Kidney (tissue), 14 donors: Measurements from ENCODE around the gene CABLES2. TPM values are rescaled to one million over a fixed set of nuclear protein-coding genes. Genes with fewer than 3 reads are reported as not detected.

Experiments
- DNase-seq, 5 donors: peaks; one replicate each; pipeline ENCODE4 v3.0.0-alpha.2; 2013 to 2020
- FAIRE-seq: peaks from 2 replicates; lab custom pipeline; 2012; peaks lifted over from hg19 to GRCh38; lab: Jason Lieb, UNC
- H3K27ac ChIP-seq, 2 donors: one replicate each; pipeline ENCODE4 v1.7.0; 2013; ENCODE audit warnings: low read depth in 2 of 2, low read length in 2 of 2, inconsistent platforms in 1 of 2
- H3K27me3 ChIP-seq: one replicate; pipeline ENCODE4 v1.7.1; 2013; ENCODE audit warnings: low read length, inconsistent platforms; ENCODE audit not compliant: control insufficient read depth, insufficient read depth
- H3K36me3 ChIP-seq, 3 donors: one replicate each; pipeline versions ENCODE4 v1.7.0 to v1.7.1; 2013; ENCODE audit warnings: low read length in 3 of 3, control low read depth in 1 of 3, inconsistent platforms in 1 of 3; ENCODE audit not compliant: insufficient read depth in 3 of 3, control insufficient read depth in 2 of 3
- H3K4me1 ChIP-seq, 3 donors: one replicate each; pipeline versions ENCODE4 v1.7.0 to v1.7.1; 2013; ENCODE audit warnings: low read length in 3 of 3, inconsistent platforms in 1 of 3, low read depth in 1 of 3; ENCODE audit not compliant: control insufficient read depth in 2 of 3, insufficient read depth in 2 of 3
- H3K4me3 ChIP-seq, 3 donors: one replicate each; pipeline versions ENCODE4 v1.7.0 to v1.8.1; 2013; ENCODE audit warnings: low read length in 3 of 3, control low read depth in 1 of 3, inconsistent platforms in 1 of 3
- H3K9ac ChIP-seq, 3 donors: one replicate each; pipeline versions ENCODE4 v1.7.0 to v1.7.1; 2013; ENCODE audit warnings: low read length in 3 of 3, control low read depth in 1 of 3, inconsistent platforms in 1 of 3
- H3K9me3 ChIP-seq, 3 donors: one replicate each; pipeline versions ENCODE4 v1.7.0 to v1.7.1; 2013; ENCODE audit warnings: low read length in 3 of 3, control low read depth in 1 of 3, inconsistent platforms in 1 of 3; ENCODE audit not compliant: control insufficient read depth in 2 of 3, insufficient read depth in 1 of 3
- intact Hi-C: fragments of 100-400 bp; cut with DNase I; formaldehyde crosslinking; loops from one replicate; pipeline ENCODE4 v1.11.1; 2022
- polyA plus RNA-seq: library from polyadenylated mRNA; stranded (reverse); fragments of 350-450 nt; fragmentation: Illumina TruSeq; extraction: RNeasy Lipid Tissue Mini Kit (QIAGEN cat#74804); gene quantifications from one replicate; pipeline ENCODE4 v1.2.3, GENCODE V29; 2014; ENCODE audit warnings: low read depth, low replicate concordance; ENCODE audit not compliant: insufficient read depth
- total RNA-seq: library from RNA; stranded (reverse); fragmentation: NEBNext Ultra II Directional; extraction: Animal tissue kit (Norgen Biotek cat#: 25700); gene quantifications from one replicate; pipeline ENCODE4 v1.2.1, GENCODE V29; 2021
- TF ChIP-seq, protein P1 (sequence below): IDR thresholded peaks from 3 replicates; pipeline ENCODE4 v1.5.1; 2012; ENCODE audit warnings: mild to moderate bottlenecking, moderate library complexity, borderline replicate concordance; ENCODE audit not compliant: insufficient read depth; ENCODE audit errors: extremely low read depth
- donor health status: control.
- donor health status: control.
- donor health status: control.
- donor health status: control.
- donor health status: control.
- donor health status: DM: yes; HTN: yes; CAD: no.
- donor health status: Normal renal cell carcinoma (clear cell type).

CABLES2 gene
- total and polyA plus RNA-seq, 2 donors from 2014 or later = 2.0 to 4.5 TPM

DNA sequence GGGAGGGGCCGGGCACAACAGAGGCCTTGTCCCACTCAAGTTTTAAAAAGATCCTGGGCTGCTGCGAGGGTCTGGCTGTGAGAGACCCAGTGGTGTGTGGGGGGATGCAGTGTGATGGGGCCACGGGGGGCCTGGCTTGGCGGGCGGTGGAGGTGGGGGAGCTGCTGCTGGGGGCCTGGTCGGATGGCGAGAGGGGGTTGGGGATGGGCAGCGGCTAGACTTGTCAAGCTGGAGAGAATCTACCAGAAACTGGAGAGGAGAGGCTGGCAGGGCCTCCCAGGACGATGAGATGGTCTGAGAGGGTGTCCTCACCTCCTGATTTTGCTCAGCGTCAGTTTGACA is 15.0 kb downstream of the CABLES2 start:
- H3K4me3 ChIP-seq = no peak overlapping the region
- no peaks in the 10 kb centered on the region for H3K27me3 ChIP-seq
- TF ChIP-seq, protein P1, sequence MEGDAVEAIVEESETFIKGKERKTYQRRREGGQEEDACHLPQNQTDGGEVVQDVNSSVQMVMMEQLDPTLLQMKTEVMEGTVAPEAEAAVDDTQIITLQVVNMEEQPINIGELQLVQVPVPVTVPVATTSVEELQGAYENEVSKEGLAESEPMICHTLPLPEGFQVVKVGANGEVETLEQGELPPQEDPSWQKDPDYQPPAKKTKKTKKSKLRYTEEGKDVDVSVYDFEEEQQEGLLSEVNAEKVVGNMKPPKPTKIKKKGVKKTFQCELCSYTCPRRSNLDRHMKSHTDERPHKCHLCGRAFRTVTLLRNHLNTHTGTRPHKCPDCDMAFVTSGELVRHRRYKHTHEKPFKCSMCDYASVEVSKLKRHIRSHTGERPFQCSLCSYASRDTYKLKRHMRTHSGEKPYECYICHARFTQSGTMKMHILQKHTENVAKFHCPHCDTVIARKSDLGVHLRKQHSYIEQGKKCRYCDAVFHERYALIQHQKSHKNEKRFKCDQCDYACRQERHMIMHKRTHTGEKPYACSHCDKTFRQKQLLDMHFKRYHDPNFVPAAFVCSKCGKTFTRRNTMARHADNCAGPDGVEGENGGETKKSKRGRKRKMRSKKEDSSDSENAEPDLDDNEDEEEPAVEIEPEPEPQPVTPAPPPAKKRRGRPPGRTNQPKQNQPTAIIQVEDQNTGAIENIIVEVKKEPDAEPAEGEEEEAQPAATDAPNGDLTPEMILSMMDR = no peak
- no peak overlapping the region for H3K27ac ChIP-seq
- peaks cover 0 to 13% (median 8%) of the 10 kb centered on the region in 3 donors for H3K4me1 ChIP-seq
- DNase-seq = no peak
- no peak for FAIRE-seq
- H3K9me3 ChIP-seq = no peaks in the 10 kb centered on the region
- no peak overlapping the region for H3K9ac ChIP-seq
- intact Hi-C loops = no loop called here
- peaks cover 3 to 12% (median 5%) of the 10 kb centered on the region in 3 donors for H3K36me3 ChIP-seq

DNA sequence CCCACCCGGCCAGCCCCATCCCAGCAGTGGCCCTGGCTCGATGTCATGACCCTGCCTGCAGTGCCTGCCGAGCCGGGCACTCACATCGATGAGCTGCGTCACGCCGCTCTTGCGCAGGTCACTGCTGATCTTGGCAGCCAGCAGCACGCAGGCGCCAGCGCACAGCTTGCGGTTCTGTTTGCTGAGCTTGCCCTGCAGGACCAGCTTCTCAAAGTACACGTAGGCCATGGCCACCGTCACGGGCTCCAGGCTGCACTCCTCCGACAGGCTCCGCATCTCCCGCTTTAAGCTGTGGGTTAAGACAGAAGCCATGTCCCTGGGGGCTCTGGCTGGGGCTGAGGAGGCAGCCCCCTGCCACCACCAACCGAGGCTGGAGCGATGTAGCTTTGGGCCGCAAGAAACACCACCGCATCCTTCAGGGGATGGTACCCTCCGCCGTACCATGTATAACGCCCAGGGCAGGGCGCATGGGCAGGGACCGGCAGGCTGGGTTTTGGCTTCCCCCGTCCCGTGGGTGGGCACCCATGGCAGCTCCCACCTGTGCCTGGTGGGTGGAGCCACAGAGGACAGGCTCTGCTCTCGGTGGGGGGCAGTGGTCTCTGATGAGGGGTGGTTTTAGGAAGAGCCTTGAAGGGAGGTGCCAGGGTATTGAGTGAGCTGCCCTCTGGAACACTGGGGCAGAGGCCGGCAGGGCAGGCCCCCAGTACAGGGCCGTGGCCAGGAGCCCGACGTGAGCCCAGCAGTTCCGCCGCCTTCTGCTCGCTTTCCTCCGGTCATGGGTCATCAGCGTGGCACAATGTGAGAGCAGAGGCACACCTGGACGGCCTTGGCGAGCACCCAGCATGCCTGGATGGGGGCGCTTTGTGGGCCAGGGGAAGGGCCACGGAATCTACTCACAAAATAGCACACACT is 15.7 kb downstream of the CABLES2 start:
- intact Hi-C loops = no loop called here
- no peaks in the 10 kb centered on the region for H3K9me3 ChIP-seq
- H3K27ac ChIP-seq = no peak overlapping the region
- H3K4me1 ChIP-seq = peaks cover 0 to 13% (median 8%) of the 10 kb centered on the region in 3 donors
- no peak overlapping the region for H3K4me3 ChIP-seq
- peaks cover 3 to 12% (median 5%) of the 10 kb centered on the region in 3 donors for H3K36me3 ChIP-seq
- TF ChIP-seq, protein P1 = no peak
- DNase-seq (no peak), FAIRE-seq (no peak)
- no peak overlapping the region for H3K9ac ChIP-seq
- H3K27me3 ChIP-seq = no peaks in the 10 kb centered on the region

DNA sequence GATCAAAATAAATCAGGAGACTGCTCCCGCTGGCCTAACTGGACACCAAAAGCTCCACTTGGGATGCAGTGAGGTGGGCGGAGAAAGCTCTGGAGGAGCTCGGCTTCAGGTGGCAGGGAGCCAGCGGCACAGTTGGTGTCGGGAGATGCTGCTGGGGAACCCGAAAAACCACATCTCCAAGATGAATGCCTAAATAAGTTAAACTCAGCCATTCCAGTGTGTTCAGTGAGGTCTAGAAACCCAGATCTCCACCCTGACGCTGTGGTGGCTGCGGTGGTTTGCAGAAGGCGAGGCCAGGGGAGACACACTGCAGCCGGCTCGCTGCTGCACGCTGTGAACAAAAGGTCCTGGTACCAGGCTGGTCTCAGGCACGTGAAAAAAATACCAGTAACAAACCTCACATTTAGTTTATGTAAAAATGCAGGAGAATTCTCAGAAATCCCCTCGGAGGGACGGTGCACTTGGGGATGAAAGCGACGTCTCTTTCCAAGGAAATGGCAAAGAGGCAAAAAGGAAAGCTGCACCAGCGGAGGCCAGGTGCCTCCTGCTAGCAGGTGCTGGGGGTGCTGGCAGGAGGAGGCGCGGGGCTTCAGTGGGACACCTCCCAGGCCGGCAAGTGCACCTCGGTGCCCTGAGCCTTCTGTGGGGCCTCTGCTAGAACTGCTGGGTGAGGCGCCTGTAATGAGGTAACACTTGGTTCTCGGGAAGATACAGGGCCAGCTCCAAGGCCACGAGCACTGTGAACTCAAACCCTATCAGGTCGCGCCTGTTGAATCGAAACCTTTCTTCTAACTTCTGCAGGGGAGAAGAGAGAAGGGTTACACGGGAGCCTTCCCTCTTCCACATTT is 16.5 kb downstream of the CABLES2 start:
- no peaks in the 10 kb centered on the region for H3K27me3 ChIP-seq
- TF ChIP-seq, protein P1 = no peak
- intact Hi-C loops = no loop called here
- H3K36me3 ChIP-seq = peaks cover 3 to 12% (median 5%) of the 10 kb centered on the region in 3 donors
- peaks cover 0 to 13% (median 13%) of the 10 kb centered on the region in 3 donors for H3K4me1 ChIP-seq
- no peak for DNase-seq
- no peaks in the 10 kb centered on the region for H3K9me3 ChIP-seq
- no peak overlapping the region for H3K9ac ChIP-seq
- no peak overlapping the region for H3K27ac ChIP-seq
- no peak for FAIRE-seq
- no peak overlapping the region for H3K4me3 ChIP-seq
